ENCODE results near the gene PDGFD.

The PDGFD gene

GRCh38 chr11:103888541-103888951, 275.4 kb downstream of the PDGFD start:
- H3K4me3 ChIP-seq (replicated peaks; ENCODE audit: low read depth, low read length), result no peak overlapping the region
- no peak for DNase-seq (ENCODE audit: extremely low read depth, low read depth)
- TF ChIP-seq, protein P1, sequence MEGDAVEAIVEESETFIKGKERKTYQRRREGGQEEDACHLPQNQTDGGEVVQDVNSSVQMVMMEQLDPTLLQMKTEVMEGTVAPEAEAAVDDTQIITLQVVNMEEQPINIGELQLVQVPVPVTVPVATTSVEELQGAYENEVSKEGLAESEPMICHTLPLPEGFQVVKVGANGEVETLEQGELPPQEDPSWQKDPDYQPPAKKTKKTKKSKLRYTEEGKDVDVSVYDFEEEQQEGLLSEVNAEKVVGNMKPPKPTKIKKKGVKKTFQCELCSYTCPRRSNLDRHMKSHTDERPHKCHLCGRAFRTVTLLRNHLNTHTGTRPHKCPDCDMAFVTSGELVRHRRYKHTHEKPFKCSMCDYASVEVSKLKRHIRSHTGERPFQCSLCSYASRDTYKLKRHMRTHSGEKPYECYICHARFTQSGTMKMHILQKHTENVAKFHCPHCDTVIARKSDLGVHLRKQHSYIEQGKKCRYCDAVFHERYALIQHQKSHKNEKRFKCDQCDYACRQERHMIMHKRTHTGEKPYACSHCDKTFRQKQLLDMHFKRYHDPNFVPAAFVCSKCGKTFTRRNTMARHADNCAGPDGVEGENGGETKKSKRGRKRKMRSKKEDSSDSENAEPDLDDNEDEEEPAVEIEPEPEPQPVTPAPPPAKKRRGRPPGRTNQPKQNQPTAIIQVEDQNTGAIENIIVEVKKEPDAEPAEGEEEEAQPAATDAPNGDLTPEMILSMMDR (IDR thresholded peaks at IDR 0.05; ENCODE audit: low read depth, low read length, missing control alignments), result no peak

DNA sequence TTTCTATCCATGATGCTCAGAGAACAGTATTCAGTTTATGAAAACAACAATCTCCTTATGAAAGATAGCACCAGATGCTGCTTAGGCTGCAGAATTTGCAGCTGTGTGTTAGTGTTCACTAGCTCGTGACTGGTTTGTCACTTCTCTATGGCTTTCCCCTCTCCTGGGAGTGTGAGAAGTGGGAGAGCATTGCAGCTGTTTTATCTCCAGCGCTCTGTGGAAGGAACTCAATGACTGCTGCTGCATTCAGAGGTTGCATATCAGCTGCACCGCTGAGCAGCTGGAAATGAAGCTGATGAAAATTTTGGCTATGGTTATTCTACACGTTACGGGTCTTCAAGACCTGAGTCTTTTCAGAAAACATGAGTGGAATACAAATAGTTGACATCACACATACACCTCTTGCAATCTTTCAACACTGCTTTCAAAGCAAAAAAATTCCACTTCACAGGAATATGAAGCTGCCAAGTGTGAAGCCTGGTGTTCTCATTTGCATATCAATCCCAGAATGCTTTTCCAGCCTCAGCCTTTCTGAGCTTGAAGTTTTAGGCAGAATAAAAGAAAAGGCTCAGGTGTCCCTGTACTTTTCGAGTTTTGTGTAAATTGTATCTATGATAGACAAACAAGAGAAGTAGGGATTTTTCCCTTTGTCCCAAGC, 276.8 kb downstream of the PDGFD start:
- no peak for DNase-seq (ENCODE audit: extremely low read depth, low read depth)

GRCh38 chr11:103883856-103884255, 280.1 kb downstream of the PDGFD start:
- TF ChIP-seq, protein P1 (IDR thresholded peaks at IDR 0.05; ENCODE audit: low read depth, low read length, missing control alignments), result no peak
- no peak overlapping the region for H3K4me3 ChIP-seq (replicated peaks; ENCODE audit: low read depth, low read length)
- DNase-seq (ENCODE audit: extremely low read depth, low read depth), result no peak

More for the DNA sequence above, 276.8 kb downstream of the PDGFD start:
- TF ChIP-seq, protein P1 (IDR thresholded peaks at IDR 0.05; ENCODE audit: low read depth, low read length, missing control alignments), result no peak
- H3K4me3 ChIP-seq (replicated peaks; ENCODE audit: low read depth, low read length), result no peak overlapping the region

DNA sequence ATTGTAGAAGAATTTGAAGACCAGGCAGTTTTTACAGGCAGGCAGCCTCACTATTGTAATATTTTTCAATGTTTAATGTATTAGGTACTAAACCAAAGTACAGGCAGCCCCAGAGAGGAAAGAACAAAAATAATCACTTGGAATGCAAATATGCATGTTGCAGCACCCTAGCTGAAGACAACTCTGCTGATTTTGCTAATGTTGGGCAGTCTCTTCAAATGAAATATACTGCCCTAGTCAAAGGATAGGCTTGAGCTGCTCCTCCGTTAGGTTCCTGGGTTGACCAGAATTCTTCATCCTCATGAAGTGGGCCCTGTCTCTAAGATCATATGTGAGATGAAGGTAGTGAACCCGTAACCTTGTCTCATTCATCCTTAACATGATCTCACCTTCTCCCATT, 280.7 kb downstream of the PDGFD start:
- TF ChIP-seq, protein P1 (IDR thresholded peaks at IDR 0.05; ENCODE audit: low read depth, low read length, missing control alignments), result no peak

DNA sequence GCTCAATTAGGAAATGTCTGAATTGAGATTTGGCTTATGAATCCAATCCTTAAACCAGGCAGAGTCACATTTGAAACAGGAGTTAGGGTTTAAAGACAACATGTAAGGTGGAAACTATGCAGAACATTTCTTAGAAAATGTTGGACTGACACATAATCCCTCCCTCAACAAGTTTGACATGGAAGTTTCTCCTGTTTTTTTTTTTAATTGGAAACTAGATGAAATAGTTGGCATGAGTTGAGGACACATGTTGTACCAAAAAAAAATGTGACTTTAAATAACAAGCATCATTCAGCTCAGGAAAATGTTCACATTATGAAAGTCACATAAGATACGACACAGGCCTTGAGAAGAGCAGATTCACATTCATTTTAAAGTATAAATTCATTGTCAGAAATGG, 282.4 kb downstream of the PDGFD start:
- no peak for DNase-seq (ENCODE audit: extremely low read depth, low read depth)
- TF ChIP-seq, protein P1 (IDR thresholded peaks at IDR 0.05; ENCODE audit: low read depth, low read length, missing control alignments), result no peak
- no peak overlapping the region for H3K4me3 ChIP-seq (replicated peaks; ENCODE audit: low read depth, low read length)

More for the DNA sequence above, 280.7 kb downstream of the PDGFD start:
- H3K4me3 ChIP-seq (replicated peaks; ENCODE audit: low read depth, low read length), result no peak overlapping the region
- no peak for DNase-seq (ENCODE audit: extremely low read depth, low read depth)

DNA sequence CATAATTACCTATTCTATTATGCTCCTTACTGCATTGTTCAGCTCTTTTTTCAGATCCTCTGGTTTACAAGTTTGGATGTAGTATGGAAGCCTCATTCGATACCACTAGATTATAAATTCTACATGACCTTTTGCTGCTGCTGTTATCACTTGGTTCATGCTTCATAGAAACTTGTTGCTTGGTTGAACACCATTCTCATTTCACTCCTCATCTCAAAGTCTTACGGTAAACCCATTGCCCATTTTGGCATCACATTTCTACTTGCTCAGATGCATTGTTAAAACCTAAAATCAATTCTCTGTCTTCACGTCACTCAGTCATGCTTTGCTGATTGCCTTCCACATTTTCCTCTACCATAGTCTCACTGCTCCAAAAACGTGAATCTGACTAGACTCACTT, 283.0 kb downstream of the PDGFD start:
- no peak overlapping the region for H3K4me3 ChIP-seq (replicated peaks; ENCODE audit: low read depth, low read length)
- TF ChIP-seq, protein P1 (IDR thresholded peaks at IDR 0.05; ENCODE audit: low read depth, low read length, missing control alignments), result no peak
- DNase-seq (ENCODE audit: extremely low read depth, low read depth), result no peak

DNA sequence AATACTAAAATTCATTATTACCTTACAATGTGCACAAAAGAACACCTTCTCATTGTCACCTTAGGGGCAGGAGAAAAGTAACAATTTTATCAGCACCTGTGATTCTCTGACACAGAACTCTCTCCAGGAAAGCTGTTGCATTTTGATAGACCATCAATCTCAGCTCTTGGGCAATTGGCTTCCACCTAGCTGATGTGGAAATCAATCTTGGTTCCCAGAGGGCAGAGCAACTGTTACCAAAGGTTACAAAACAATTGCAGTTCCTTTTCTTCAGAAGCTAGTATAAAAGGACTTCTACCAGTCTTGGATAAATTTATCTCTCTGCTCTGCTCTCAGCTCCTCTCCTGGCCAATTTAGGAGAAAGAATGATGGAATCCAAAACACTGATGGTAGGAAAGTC, 285.3 kb downstream of the PDGFD start:
- no peak for DNase-seq (ENCODE audit: extremely low read depth, low read depth)
- no peak overlapping the region for H3K4me3 ChIP-seq (replicated peaks; ENCODE audit: low read depth, low read length)
- TF ChIP-seq, protein P1 (IDR thresholded peaks at IDR 0.05; ENCODE audit: low read depth, low read length, missing control alignments), result no peak

All from HFF-Myc (cell line).